GM04503 (cell line): ENCODE measurements around the gene DLG2.

ENCODE experiments used
- DNase-seq: peaks from one replicate; pipeline ENCODE4 v3.0.0-alpha.2; 2012; ENCODE audit warnings: low read depth

The DLG2 gene

DNA sequence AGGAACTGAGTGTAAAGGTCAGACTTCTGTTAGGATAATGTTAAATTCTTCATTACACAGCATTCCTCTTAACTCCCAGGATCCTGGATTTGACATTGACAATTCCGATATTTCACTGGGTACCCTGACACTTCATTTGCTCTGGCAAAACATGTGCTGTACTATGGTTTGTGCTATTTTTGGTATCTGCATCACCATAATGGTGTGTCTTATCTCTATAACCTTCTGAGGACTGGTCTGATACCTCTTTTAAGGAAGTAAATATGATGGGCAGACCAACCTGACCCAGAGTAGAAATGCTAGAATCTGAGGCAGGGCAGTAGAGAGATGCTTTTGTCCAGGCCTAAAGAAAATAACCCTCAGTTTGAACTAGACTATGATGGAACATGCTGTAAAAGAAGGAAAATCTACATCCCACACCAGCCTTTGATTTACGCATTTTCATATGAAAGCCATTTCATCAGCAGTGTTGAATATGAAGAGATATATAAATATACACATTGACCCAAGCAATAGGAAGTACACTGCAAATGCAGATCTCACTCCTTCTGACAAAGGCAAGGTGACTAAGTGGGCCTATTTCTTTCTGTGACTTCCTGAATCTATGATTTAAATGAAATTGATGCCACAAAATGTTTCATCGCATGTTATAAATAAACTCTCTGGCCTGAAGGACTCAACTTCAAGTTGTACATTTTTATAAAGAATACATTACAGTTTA is 966.7 kb downstream of the DLG2 start:
- DNase-seq = no peak

DNA sequence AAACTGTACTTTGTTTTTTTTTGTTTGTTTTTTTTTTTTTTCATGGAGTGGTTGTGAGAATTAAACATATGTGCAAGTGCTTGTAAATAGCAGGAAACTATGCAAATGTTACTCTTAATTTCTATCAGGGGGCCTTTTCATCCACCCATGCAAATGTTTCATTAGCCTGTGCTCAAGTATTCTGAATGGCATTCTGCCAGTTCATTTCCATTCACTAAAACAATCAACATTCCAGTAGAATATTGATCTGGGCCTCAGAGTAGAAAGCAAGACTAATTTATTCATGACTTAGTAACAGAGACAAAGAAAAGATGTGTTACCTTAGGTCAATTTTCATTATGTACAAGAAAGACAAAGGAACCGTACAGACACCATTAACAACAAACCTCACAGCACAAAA is 971.4 kb downstream of the DLG2 start:
- no peak for DNase-seq

DNA sequence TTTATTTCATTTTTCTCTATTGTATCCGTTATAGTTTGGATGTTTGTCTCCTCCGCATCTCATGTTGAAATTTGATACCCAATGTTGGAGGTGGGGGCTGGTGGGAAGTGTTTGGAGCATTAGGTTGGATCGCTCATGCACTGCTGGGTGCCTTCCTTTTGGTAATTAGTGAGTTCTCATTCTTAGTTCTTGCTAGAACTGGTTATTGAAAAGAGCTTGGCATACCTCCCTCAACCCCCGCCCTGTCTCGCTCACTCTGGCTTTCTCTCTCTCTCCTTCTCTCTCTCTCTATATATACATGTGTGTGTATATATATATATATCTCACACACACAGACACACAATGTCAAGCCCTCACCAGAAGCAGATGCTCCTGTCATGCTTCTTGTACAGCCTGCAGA is 978.7 kb downstream of the DLG2 start:
- DNase-seq = no peak

GRCh38 chr11:84645988-84646694 is 981.0 kb downstream of the DLG2 start:
- DNase-seq = no peak

- DNase-seq = no peak
Measured at GRCh38 chr11:84642500-84642899, 984.6 kb downstream of the DLG2 start.

DNA sequence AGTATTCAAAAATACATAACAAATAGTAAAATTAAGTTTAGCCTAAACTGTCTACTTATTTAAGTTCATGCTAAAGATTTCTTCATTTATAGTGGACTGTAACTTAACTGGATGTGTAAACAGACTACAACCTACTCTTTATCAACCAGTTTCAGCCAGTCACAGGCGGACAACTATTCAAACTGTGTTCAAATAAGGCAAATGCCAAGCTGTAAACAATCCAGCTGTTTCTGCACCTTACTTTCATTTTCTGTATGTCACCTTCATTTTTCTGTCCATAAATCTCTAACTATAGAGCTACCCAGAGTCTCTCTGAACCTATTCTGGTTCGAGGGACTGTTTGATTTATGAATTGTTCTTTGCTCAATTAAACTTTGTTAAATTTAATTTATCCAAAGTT is 992.8 kb downstream of the DLG2 start:
- DNase-seq = no peak

- DNase-seq = no peak
Measured at GRCh38 chr11:84628871-84629620, 998.1 kb downstream of the DLG2 start.

GRCh38 chr11:84626256-84626655 is 1000.9 kb downstream of the DLG2 start:
- DNase-seq = no peak

DNA sequence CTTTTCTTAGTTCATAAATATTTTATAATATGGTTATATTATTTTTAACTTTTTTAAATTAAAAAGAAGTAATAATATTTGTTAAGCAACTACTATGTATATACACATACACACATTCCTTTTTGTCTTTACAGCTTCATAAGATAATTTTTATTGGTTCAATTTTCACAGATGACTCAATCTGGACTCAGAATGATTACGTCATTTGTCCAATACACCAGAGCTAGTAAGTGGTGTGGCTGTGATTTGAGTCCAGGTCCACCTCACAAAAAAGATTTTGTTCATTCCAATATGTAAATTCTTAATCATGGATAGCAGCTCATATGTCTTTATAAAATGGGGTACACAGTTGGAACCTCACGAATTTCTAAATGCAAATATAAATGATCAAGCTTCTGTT is 1014.5 kb downstream of the DLG2 start:
- no peak for DNase-seq

GRCh38 chr11:84608837-84609196 is 1018.3 kb downstream of the DLG2 start:
- no peak for DNase-seq

- DNase-seq = no peak
Measured at GRCh38 chr11:84607975-84608836, 1018.9 kb downstream of the DLG2 start.

- no peak for DNase-seq
Measured at GRCh38 chr11:84594602-84595001, 1032.5 kb downstream of the DLG2 start.

GRCh38 chr11:84590106-84590505 is 1037.0 kb downstream of the DLG2 start:
- no peak for DNase-seq

- no peak for DNase-seq
Measured at GRCh38 chr11:84588131-84588829, 1038.9 kb downstream of the DLG2 start.

DNA sequence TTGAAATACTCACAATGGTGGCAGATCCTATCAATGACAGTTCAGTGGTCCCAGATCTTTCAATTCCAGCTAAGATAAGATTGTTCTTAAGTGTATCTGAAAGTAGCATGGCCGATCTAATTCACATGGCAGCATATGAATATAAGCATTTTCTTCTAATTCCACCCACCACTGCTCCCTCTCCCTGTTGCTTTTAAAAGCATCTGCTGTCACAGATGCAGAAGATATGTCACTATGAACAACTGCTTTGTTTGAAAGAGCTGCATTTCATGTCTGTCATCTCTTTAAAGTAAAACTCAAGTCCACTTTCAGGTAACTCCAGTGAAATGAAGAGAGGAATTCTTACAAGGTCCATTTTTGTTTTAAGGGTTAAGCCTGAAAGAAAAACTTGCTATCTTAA is 1044.0 kb downstream of the DLG2 start:
- DNase-seq = no peak

DNA sequence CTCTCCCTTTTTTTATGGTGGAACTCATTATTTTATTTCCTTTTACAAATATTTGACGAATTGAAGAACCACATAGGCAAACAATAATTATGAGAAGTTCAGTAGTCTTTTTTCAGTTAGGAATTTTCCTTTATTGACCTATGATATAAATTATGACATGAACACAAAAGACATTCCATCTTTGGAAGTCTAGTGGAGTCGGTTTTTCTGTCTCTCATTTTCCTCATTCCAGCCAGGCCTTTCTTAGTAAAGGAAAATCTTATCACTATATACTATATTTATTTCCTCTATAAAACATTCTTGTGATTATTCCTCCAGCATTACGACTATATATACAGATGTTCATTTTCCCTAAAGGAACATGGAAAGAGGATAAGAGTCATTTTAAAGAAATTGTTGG is 1046.1 kb downstream of the DLG2 start:
- no peak for DNase-seq

- DNase-seq = no peak
Measured at GRCh38 chr11:84580428-84580827, 1046.7 kb downstream of the DLG2 start.

GRCh38 chr11:84573868-84574267 is 1053.3 kb downstream of the DLG2 start:
- no peak for DNase-seq

GRCh38 chr11:84566671-84567070 is 1060.5 kb downstream of the DLG2 start:
- DNase-seq = no peak

GRCh38 chr11:84564867-84565184 is 1062.3 kb downstream of the DLG2 start:
- no peak for DNase-seq

GRCh38 chr11:84564180-84564866 is 1062.8 kb downstream of the DLG2 start:
- DNase-seq = no peak
